ENCODE measurements around the gene GPS1.

The GPS1 gene

GRCh38 chr17:82046903-82047302 lies 4.8 kb upstream of the GPS1 start:
- DNase-seq = no peak

- peak in 1 of 5 donors; percentile 1 for DNase-seq
Observed at GRCh38 chr17:82047379-82047778, 4.3 kb upstream of the GPS1 start.

- DNase-seq = peak in 1 of 5 donors; percentile 1
Observed at GRCh38 chr17:82047914-82048570, 3.7 kb upstream of the GPS1 start.

- DNase-seq = no peak
Observed at GRCh38 chr17:82048571-82048971, 3.1 kb upstream of the GPS1 start.

- DNase-seq = no peak
Observed at GRCh38 chr17:82049106-82049505, 2.6 kb upstream of the GPS1 start.

GRCh38 chr17:82049521-82049971 lies 2.2 kb upstream of the GPS1 start:
- peak in 1 of 5 donors; percentile 4 for DNase-seq

GRCh38 chr17:82050152-82050760 lies 1.4 kb upstream of the GPS1 start:
- peak in 1 of 5 donors; percentile 5 for DNase-seq

- peak in 1 of 5 donors; percentile 5 for DNase-seq
Observed at GRCh38 chr17:82050761-82051641, 697 bp upstream of the GPS1 start.

GRCh38 chr17:82052638-82053059 lies 951 bp downstream of the GPS1 start:
- no peak for DNase-seq

- no peak for DNase-seq
Observed at GRCh38 chr17:82053130-82053529, 1.4 kb downstream of the GPS1 start.

- no peak for DNase-seq
Observed at GRCh38 chr17:82053556-82054263, 2.0 kb downstream of the GPS1 start.

- no peak for DNase-seq
Observed at GRCh38 chr17:82054351-82055022, 2.8 kb downstream of the GPS1 start.

GRCh38 chr17:82055023-82055964 lies 3.6 kb downstream of the GPS1 start:
- DNase-seq = no peak

- DNase-seq = no peak
Observed at GRCh38 chr17:82055965-82056728, 4.4 kb downstream of the GPS1 start.

GRCh38 chr17:82056729-82057621 lies 5.3 kb downstream of the GPS1 start:
- no peak for DNase-seq

- DNase-seq = no peak
Observed at GRCh38 chr17:82058230-82058854, 6.6 kb downstream of the GPS1 start.

- DNase-seq = no peak
Observed at GRCh38 chr17:82058855-82059249, 7.2 kb downstream of the GPS1 start.

GRCh38 chr17:82059272-82060000 lies 7.7 kb downstream of the GPS1 start:
- no peak for DNase-seq

All from T-helper 1 cell (primary cell).